Mucosa of stomach (tissue), 1 donor: ENCODE data around the gene LMO1.

ENCODE experiments used
- H3K27me3 ChIP-seq: one replicate; pipeline ENCODE4 v1.7.0; 2013; ENCODE audit warnings: mild to moderate bottlenecking, low read length; ENCODE audit not compliant: control insufficient read depth, insufficient read depth
- H3K36me3 ChIP-seq: one replicate; pipeline ENCODE4 v1.7.0; 2013; ENCODE audit warnings: low read length; ENCODE audit not compliant: control insufficient read depth, insufficient read depth
- H3K4me1 ChIP-seq: one replicate; pipeline ENCODE4 v1.7.0; 2013; ENCODE audit warnings: mild to moderate bottlenecking, low read length; ENCODE audit not compliant: control insufficient read depth, insufficient read depth
- H3K4me3 ChIP-seq: one replicate; pipeline ENCODE4 v1.7.0; 2013; ENCODE audit warnings: low read length
- H3K9ac ChIP-seq: one replicate; pipeline ENCODE4 v1.7.0; 2013; ENCODE audit warnings: mild to moderate bottlenecking, low read length, moderate library complexity
- H3K9me3 ChIP-seq: one replicate; pipeline ENCODE4 v1.7.0; 2013; ENCODE audit warnings: mild to moderate bottlenecking, low read length, moderate library complexity; ENCODE audit not compliant: control insufficient read depth
- donor health status: Pancreatic carcinoma.

Gene LMO1

DNA sequence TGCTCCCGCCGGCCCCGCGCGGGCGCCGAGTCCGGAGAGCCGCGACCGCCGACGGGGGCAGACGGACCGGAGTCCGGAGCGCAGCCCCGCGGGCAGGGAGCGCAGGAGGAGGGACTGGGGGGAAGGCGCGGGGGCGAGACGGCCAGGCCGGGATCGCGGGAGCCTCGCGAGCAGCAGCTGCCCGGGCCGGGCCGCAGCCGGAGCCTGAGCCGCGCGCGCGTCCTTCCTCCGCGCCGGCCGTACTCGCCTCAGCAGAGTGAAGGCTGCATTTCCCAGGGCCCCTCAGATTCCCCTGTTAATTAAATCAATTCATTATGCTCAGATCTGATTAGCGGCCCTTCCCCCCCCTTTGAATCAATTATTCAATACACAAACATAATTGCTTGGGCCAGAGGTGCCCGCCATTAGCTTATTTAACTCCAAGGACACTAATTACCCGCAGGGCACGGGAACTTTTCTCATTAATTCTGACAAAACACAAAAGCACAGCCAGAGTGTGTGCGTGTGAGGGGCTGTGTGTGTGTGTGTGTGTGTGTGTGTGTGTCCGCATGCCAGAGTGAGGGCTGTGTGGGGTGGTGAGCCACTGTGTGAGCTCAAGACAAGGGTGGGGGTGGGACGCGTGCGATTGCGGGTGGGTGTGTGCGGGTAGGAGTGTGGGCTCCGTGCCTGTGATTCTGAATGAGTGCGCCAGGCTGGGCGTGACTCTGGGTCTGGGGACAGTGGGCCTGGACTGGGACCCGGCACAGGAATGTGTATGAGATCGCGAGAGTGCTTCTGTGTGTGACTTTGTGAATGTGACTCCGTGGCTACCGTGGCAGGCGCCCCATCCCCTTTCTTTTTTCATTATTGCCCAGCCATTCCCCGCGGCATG is 5.1 kb upstream of the LMO1 start:
- peaks cover 73% of the 10 kb centered on the region for H3K27me3 ChIP-seq
- no peak overlapping the region for H3K9ac ChIP-seq
- H3K9me3 ChIP-seq, result no peaks in the 10 kb centered on the region
- no peaks in the 10 kb centered on the region for H3K36me3 ChIP-seq
- H3K4me1 ChIP-seq, result peaks cover 12% of the 10 kb centered on the region
- no peak overlapping the region for H3K4me3 ChIP-seq

GRCh38 chr11:8267831-8268529 is 4.3 kb upstream of the LMO1 start:
- Histone ChIP-seq H3K27me3 (peaks cover 79% of the 10 kb centered on the region), H3K4me3 (no peak overlapping the region), H3K9me3 (no peaks in the 10 kb centered on the region), H3K9ac (no peak overlapping the region), H3K4me1 (peaks cover 18% of the 10 kb centered on the region), H3K36me3 (no peaks in the 10 kb centered on the region)

DNA sequence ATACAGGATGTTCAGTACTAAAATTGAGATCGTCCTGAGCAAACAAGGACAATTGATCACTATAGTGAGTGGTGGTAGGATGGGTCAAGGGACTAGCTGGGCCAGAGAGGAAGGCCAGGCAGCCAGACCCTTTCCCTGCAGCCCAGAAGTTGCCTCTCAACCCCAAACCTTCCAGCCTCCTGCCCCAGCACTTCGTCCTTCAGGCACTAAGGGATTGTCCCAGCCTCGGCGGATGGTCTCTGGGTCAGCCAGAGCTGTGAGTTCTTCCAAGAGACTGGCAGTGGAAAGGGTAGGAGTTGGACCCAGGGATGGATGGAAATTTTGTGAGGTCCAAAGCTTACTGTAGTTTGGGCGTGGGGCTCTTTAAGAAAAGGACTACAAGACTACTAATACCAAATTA is 3.6 kb upstream of the LMO1 start:
- Histone ChIP-seq H3K36me3 (no peaks in the 10 kb centered on the region), H3K9me3 (no peaks in the 10 kb centered on the region), H3K27me3 (peaks cover 86% of the 10 kb centered on the region), H3K4me3 (no peak overlapping the region), H3K9ac (no peak overlapping the region), H3K4me1 (peaks cover 20% of the 10 kb centered on the region)

DNA sequence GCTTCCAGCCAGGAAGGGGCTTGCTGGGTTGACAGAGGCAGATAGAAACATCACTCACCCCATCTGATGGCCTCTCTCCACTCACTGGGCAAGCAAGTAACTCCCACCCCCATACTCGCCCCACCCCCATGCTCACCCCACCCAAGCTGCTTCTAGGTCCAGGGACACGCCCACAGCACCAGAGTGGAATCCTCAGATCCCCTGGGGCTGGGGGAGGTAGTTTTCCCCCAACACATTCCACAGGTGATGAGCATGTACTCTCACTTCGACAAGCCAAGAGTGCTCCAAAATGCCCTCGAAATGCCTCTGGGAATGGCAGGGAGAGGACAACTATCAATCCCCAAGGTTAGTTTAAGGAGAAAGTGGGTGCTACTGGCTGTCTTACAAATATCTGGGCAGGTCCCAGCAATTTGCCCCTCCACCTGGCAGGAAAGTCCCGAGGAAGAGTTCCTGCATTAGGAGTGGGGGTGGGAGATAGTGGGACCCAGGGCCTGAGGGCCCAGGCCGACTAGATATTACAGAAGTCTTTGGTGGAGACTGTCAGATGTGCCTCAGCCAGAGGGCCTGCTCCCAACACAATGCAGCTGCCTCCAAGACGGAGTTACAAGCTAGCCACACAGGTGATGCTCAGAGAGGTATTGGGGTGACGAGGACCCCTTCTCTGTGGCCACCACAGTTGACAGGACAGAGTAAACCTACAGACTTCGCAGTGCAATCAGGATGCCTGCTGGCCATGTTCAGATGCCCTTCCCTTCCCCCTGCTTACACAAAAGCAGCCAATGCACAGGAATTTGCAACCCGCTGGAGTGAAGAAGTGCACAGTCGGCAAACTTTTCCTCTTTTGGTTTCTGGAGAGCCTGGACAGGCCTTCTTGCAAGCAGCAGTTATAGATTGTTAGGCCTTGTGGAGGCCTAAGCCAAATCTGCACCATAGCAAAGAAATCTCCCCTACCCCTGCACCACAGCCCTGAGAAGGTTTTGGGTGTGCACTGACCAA is 2.9 kb upstream of the LMO1 start:
- Histone ChIP-seq H3K4me1 (peaks cover 21% of the 10 kb centered on the region), H3K9me3 (no peaks in the 10 kb centered on the region), H3K9ac (no peak overlapping the region), H3K27me3 (peaks cover 93% of the 10 kb centered on the region), H3K36me3 (no peaks in the 10 kb centered on the region), H3K4me3 (no peak overlapping the region)

GRCh38 chr11:8265681-8266241 is 2.1 kb upstream of the LMO1 start:
- no peak overlapping the region for H3K4me3 ChIP-seq
- no peak overlapping the region for H3K9ac ChIP-seq
- H3K4me1 ChIP-seq, result peaks cover 21% of the 10 kb centered on the region
- no peaks in the 10 kb centered on the region for H3K36me3 ChIP-seq
- no peaks in the 10 kb centered on the region for H3K9me3 ChIP-seq
- peaks cover 95% of the 10 kb centered on the region for H3K27me3 ChIP-seq

- Histone ChIP-seq H3K27me3 (peaks cover 88% of the 10 kb centered on the region), H3K36me3 (no peaks in the 10 kb centered on the region), H3K4me1 (peaks cover 21% of the 10 kb centered on the region), H3K4me3 (no peak overlapping the region), H3K9me3 (no peaks in the 10 kb centered on the region), H3K9ac (no peak overlapping the region)
Observed at GRCh38 chr11:8263109-8263768, 439 bp downstream of the LMO1 start.

DNA sequence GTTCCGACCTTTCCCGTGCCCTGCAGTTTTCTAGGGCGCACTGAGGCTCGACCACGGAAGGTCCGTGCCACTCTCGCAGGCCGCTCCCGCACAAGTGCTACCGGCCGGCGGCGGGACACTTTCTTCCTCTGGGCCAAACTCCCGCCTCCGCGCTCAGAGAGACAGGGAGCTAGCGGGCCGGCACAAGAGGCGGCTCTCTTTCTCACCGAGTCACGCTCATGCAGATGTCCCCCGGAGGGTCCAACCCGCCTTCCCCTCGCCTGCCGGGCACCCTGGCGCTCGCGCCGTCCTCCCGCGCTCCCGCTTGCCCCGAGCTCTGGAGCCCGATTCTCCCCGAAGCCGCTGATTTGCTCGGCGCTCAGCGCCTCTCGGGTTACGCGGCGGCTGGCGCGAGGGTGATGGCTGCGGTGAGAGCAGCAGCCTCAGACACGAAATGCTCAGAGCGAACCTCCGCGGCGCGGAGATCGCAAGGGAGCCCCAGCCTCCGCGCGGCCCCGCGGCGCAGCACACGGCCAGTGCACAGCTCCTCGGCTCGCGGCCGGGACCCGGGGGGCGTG is 1.0 kb downstream of the LMO1 start:
- no peaks in the 10 kb centered on the region for H3K36me3 ChIP-seq
- H3K9me3 ChIP-seq, result no peaks in the 10 kb centered on the region
- peaks cover 82% of the 10 kb centered on the region for H3K27me3 ChIP-seq
- H3K4me1 ChIP-seq, result peaks cover 17% of the 10 kb centered on the region
- H3K9ac ChIP-seq, result no peak overlapping the region
- no peak overlapping the region for H3K4me3 ChIP-seq

DNA sequence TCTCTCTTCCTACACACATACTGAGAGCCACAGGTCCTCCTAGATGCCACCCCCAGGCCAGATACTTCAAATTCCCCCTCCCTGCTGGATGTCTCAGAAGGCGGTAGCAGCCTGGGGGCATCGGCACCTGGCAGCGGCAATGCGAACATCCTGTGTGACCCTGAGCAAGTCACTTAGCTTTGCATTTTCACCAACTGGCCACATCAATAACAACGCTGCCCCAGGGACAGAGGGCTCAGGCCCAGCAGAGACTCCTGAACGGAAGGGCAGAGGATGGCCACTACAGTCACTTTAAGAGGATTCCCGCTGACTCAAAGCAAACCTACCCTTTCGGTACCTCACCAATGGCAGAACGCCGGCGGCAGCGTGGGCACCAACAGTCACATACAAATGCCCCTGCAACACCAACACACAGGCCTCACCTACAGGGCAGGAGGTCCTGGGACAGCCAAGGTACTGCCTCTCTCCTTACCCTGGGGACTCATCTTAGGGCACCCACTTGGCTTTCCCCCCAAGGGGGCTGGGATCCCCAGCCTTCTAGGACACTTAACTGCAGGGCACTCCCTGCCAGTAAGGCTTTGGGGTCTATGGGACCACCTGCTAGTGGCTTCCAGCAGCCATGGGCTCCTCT is 1.6 kb downstream of the LMO1 start:
- H3K4me3 ChIP-seq, result no peak overlapping the region
- peaks cover 15% of the 10 kb centered on the region for H3K4me1 ChIP-seq
- no peak overlapping the region for H3K9ac ChIP-seq
- H3K9me3 ChIP-seq, result no peaks in the 10 kb centered on the region
- H3K36me3 ChIP-seq, result no peaks in the 10 kb centered on the region
- H3K27me3 ChIP-seq, result peaks cover 76% of the 10 kb centered on the region

- Histone ChIP-seq H3K27me3 (peaks cover 69% of the 10 kb centered on the region), H3K36me3 (no peaks in the 10 kb centered on the region), H3K4me3 (no peak overlapping the region), H3K4me1 (peaks cover 15% of the 10 kb centered on the region), H3K9me3 (no peaks in the 10 kb centered on the region), H3K9ac (no peak overlapping the region)
Observed at GRCh38 chr11:8261291-8261690, 2.4 kb downstream of the LMO1 start.

- Histone ChIP-seq H3K4me1 (peaks cover 15% of the 10 kb centered on the region), H3K27me3 (peaks cover 60% of the 10 kb centered on the region), H3K9ac (no peak overlapping the region), H3K9me3 (no peaks in the 10 kb centered on the region), H3K36me3 (no peaks in the 10 kb centered on the region), H3K4me3 (no peak overlapping the region)
Observed at GRCh38 chr11:8260202-8260966, 3.3 kb downstream of the LMO1 start.
